SIG-M5 treated with dmso at 0.1 percent for 504 hours (cell line): Measurements from ENCODE around the gene COLEC11.
"Not testable (repeated sequence)": the region's sequence is repeated elsewhere in the genome, so short reads cannot be mapped to it uniquely, and the experiment has no call there.

Experiments
- DNase-seq: peaks from one replicate; lab custom pipeline; 2025; ENCODE audit not compliant: unreplicated experiment; lab: John Stamatoyannopoulos, UW

Gene COLEC11

DNA sequence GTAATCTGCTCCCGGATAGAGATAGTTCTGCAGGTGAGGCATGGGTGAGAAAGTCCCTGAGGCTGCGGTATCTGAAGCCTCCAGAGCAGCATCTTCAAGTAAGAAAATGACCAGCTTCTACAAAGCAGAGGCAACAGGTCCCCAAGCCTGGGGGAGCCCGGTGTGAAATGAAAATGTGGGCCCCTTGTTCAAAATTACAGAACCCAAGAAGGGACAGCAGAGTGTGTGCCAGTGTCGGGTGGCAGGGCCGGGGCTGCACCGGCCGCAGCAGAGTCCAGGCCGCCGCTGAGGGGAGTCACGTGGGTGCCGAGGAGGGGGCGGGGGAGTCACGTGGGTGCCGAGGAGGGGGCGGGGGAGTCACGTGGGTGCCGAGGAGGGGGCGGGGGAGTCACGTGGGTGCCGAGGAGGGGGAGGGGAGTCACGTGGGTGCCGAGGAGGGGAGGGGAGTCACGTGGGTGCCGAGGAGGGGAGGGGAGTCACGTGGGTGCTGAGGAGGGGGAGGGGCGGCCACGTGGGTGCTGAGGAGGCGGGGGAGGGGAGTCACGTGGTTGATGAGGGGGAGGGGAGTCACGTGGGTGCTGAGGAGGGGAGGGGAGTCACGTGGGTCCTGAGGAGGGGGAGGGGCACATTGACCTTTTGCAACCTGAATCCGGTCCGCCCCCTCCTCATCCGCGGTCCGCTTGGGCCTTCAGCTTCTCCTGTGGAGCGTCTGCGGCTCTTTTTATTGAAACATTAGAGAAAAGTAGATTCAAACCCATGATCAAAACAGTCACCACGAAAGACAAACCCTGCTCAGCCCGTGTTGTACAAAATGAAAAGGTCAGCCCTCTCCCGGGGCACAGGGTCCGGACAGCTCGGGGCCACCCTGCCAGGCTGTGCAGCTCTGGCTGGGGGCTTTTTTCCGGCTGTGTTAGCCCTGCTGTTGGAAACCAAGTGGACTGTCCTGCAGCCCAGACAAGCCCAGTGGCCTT, 10.4 kb downstream of the COLEC11 start:
- DNase-seq: no peak

GRCh38 chr2:3606028-3606369, 11.1 kb downstream of the COLEC11 start:
- no peak for DNase-seq

DNA sequence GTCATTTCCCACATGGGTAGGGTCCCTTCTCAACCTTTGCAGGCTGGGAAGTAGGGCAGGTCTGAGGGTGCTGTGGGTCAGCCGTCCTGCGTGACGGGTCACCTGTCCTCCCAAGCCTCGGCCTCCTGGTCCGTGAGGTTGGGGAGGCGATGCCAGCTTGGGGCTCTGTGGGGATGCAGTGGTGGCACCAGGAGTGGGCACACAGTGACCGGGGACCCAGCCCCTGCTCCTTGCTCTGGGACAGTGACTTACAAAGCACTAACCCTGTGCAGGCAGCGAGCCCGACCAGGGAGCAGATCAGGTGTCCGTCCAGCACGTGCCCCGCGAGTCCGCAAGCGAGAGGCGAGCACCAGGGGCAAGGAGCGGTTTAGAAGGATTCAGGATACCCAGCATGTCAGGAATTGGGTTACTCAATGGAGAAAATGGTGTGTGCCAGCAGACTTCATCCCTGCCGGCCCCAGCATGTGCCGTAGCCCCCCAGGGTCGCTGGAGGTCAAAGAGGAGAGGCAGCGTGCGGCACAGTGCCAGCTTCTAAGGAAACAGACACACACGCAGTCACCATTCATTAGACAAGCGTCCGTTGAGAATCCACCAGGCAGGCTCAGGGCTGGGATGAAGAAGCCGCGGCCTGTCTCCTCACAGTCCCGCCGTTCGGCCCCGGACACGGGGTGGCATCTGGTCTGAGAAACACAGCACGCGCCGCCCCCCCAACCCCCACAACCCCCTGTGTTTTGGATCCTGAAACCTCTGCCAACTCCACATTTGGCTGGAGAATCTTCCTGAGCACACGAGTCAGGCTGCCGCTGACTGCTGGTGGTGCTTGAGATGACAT, 11.7 kb downstream of the COLEC11 start:
- DNase-seq: no peak

DNA sequence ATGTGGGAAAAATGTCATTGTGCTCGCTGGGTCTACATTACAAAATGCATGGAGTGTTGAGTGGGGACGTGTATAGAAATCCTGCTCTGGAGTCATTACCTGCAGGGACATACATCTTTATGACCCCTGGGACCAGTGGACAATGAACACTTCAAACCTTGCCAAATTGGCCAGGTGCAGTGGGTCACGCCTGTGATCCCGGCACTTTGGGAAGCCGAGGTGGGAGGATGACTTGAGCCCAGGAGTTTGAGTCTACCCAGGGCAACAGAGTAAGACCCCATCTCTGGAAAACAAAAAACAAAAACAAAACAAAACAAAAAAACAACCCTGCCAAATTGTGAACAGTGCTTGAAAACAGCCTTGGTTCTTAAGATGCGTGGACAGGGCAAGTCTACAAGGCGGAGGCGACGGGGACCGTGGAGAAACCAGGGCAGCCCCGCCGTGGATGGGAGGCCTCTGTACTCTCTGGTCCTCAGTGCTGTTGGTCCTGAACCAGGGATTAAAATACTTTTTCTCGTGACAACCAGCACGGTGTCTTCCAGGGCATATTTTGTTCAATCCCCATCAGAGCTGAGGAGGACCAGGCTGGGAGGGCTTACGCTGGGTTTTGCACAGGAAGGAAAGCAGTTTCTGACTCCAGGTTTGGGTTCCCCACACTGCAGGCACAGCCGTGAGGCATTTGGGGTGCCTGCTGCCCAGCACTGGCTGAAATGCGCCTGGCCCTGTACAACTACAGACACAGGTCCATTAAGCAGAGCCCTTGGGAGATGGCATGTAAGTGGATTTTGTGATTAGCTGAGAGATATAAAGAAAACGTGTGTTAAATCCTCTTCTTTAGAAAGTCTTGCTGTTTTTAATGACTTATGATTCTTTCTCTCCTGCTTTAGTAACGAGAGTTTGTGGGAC, 13.7 kb downstream of the COLEC11 start:
- no peak for DNase-seq

DNA sequence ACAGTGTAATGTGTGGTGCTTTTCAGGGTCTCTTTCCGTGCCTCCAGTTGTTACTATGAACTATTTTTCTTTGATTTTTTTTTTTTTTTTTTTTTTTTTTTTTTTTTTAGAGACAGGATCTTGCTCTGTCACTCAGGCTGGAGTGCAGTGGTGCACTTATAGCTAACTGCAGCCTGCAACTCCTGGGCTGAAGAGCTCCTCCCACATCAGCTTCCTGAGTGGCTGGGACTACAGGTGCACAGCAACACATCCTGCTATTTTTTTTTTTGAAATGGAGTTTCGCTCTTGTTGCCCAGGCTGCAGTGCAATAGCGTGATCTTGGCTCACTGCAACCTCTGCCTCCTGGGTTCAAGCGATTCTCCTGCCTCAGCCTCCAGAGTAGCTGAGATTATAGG, 14.4 kb downstream of the COLEC11 start:
- DNase-seq: not testable (repeated sequence)

DNA sequence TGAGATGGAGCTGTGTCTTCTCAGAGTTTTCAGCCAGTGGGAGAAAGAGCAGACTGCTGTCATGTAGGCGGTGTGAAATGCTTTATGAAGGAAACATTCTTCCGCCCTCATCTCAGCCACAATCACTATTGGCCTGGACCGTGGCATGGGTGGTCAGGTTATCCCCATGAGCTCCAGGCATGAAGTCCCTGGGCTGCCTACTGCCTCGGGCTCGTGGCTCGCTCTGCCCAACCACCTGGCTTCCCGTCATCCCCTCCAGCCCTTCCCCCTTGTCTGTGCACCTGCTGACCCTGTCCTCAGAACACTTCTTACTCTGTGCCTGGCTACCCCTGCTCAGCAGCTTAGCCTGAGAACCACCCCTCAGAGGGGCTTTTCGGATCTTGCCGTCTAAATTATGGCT, 15.5 kb downstream of the COLEC11 start:
- DNase-seq: no peak

- no peak for DNase-seq
Observed at GRCh38 chr2:3610881-3611505, 16.1 kb downstream of the COLEC11 start.

DNA sequence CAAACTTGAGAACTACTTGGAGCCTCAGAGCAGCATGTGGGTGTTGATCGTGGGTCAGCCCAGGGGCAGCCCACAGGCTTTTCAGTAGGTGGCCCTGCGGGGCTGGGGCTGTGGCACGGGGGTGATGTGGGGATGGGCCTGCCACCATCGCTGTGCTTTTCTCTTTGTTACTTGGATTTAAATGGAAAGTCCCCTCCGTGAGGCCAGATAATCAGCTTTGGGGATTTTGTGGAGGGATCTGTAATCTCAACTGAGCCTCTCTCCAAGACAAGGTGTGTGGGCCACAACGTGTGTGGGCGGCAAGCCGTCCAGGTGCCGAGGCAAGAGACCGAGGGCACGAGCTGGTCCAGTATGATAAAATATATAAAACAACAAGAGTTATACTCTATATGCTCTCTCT, 16.7 kb downstream of the COLEC11 start:
- DNase-seq: no peak

GRCh38 chr2:3612639-3613523, 18.0 kb downstream of the COLEC11 start:
- no peak for DNase-seq

GRCh38 chr2:3613524-3613905, 18.6 kb downstream of the COLEC11 start:
- DNase-seq: no peak

- not testable (repeated sequence) for DNase-seq
Observed at GRCh38 chr2:3614743-3615142, 19.8 kb downstream of the COLEC11 start.

DNA sequence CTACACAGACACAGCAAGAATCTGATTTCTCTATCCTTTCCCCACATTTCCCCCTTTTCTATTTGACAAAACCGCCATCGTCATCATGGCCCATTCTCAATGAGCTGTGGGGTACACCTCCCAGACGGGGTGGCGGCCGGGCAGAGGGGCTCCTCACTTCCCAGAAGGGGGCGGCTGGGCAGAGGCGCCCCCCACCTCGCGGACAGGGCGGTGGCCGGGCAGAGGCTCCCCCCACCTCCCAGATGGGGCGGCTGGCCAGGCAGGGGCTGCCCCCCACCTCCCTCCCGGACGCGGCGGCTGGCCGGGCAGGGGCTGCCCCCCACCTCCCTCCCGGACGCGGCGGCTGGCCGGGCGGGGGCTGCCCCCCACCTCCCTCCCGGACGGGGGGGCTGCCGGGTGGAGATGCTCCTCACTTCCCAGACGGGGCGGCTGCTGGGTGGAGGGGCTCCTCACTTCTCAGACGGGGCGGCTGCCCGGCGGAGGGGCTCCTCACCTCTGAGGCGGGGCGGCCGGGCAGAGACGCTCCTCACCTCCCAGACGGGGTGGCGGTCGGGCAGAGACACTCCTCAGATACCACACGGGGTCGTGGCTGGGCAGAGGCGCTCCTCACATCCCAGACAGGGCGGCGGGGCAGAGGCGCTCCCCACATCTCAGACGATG, 20.8 kb downstream of the COLEC11 start:
- DNase-seq: not testable (repeated sequence)

- DNase-seq: not testable (repeated sequence)
Observed at GRCh38 chr2:3616435-3617197, 21.7 kb downstream of the COLEC11 start.

DNA sequence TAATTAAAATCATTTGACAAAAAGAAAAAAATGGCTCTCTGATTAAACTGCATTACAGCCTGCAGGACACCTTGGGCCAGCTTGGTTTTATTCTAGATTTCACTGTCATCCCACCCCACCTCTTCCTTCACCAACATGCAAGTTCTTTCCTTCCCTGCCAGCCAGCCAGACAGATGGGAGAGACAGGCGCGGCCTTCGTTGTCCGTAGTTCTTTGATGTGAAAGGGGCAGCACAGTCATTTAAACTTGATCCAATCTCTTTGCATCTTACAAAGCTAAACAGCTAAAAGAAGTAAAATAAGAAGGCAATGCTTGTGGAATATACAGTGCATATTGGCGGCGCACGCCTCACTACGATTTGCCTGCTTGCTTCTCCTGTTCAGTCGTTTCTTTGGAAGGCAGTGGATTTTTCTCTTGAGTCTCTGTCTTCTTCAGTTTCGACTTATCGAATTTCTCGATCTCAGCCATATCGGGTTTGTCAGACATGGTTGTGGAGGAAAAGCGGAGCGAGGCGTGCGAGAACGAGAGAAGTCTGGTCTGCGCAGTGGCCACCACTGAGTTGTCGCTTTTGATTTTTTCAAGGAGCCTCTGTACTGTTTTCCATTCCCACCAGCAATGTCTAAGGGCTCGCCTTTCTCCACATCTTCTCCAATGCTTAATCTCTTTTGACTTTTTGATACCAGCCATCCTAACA, 22.4 kb downstream of the COLEC11 start:
- no peak for DNase-seq

DNA sequence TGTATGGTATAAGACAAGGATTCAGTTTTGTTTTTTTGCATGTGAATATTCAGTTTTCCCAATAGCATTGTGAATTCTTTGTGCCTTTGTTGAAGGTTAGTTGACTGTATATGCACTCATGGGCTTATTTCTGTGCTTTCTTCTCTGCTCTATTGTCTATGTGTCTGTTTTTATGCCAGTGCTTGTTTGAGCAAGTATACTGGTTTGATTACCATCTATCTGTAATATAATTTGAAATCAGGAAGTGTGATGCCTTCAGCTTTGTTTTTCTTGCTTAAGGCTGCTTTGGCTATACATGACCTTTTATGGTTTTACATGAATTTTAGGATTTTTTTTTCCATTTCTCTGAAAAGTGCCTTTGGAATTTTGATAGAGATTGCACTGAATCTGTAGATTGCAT, 23.5 kb downstream of the COLEC11 start:
- no peak for DNase-seq

DNA sequence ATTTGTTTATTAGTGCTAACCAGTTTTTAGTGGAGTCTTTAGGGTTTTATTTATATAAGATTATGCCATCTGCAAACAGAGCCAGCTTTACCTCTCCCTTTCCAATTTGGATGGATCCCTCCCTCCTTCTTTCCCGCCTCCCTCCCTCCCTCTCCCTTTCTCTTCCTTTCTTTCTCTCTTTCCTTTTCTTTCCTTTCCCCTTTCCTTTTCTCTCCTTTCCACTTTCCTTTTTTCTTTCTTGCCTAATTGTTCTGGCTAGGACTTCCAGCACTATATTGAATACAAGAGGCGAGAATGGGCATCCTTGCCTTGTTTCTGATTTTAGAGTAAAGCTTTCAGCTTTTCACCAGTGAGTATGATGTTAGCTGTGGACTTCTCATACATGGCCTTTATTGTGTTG, 24.1 kb downstream of the COLEC11 start:
- no peak for DNase-seq

DNA sequence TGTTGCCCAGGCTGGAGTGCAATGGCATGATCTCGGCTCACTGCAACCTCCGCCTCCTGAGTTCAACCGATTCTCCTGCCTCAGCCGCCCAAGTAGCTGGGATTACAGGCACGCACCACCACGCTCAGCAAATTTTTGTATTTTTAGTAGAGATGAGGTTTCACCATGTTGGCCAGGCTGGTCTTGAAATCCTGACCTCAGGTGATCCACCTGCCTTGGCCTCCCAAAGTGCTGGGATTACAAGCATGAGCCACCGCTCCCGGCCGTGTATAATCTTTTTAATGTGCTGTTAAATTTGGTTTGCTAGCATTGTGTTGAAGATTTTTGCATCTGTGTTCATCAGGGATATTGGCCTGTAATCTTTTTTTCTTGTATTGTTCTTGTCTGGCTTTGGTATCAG, 24.7 kb downstream of the COLEC11 start:
- DNase-seq: not testable (repeated sequence)

DNA sequence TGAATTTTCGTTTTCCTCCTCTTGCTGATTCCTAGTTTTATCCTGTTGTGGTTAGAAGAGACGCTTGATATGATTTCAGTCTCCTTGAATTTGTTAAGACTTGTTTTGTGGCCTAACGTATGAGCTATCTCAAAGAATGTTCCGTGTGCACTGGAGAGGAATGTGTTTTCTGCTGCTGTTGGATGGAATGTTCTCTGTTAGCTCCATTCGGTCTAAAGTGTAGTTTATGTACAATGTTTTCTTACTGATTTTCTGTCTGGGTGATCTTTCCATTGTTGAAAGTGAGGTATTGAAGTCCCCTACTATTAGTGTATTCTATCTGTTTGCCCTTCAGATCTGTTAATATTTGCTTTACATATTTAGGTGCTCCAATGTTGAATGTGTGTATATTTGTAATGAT, 25.9 kb downstream of the COLEC11 start:
- no peak for DNase-seq
